Measurements from ENCODE around the gene KCNT1.

KCNT1 gene

GRCh38 chr9:135759676-135760300, 57.8 kb downstream of the KCNT1 start:
- H3K4me3 ChIP-seq (ENCODE audit: low read depth, low read length): no peak overlapping the region
- TF ChIP-seq CTCF (IDR thresholded peaks at IDR 0.05; ENCODE audit: low read depth, low read length): no peak

- no peak overlapping the region for H3K4me3 ChIP-seq (ENCODE audit: low read depth, low read length)
- no peak for TF ChIP-seq CTCF (IDR thresholded peaks at IDR 0.05; ENCODE audit: low read depth, low read length)
These were observed 58.5 kb downstream of the KCNT1 start for GRCh38 chr9:135760465-135760864.

- no peak overlapping the region for H3K4me3 ChIP-seq (ENCODE audit: low read depth, low read length)
- no peak for TF ChIP-seq CTCF (IDR thresholded peaks at IDR 0.05; ENCODE audit: low read depth, low read length)
These were observed 59.3 kb downstream of the KCNT1 start for GRCh38 chr9:135761150-135761844.

GRCh38 chr9:135761845-135762168, 59.8 kb downstream of the KCNT1 start:
- no peak overlapping the region for H3K4me3 ChIP-seq (ENCODE audit: low read depth, low read length)
- TF ChIP-seq CTCF (IDR thresholded peaks at IDR 0.05; ENCODE audit: low read depth, low read length): no peak

DNA sequence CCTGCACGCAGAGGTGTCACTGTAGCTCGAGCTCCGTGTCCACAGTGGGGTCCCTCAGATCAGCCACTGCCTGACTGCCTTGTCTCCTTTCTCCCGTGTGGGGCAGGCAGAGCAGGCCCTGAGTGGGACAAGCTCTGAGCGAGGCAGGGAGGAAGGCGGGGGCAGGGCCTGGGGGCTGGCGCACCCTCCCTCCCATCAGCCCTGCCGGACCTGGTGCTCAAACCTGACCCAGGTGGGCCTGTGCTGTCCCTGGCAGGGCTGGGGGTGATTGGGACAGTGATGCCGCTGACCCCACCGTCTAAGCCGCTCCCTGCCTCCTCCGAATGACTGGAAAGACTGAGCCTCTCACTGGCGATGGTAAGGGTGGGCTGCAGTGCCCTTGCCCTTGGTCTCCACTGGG, 60.9 kb downstream of the KCNT1 start:
- TF ChIP-seq CTCF (IDR thresholded peaks at IDR 0.05; ENCODE audit: low read depth, low read length): no peak
- H3K4me3 ChIP-seq (ENCODE audit: low read depth, low read length): no peak overlapping the region

DNA sequence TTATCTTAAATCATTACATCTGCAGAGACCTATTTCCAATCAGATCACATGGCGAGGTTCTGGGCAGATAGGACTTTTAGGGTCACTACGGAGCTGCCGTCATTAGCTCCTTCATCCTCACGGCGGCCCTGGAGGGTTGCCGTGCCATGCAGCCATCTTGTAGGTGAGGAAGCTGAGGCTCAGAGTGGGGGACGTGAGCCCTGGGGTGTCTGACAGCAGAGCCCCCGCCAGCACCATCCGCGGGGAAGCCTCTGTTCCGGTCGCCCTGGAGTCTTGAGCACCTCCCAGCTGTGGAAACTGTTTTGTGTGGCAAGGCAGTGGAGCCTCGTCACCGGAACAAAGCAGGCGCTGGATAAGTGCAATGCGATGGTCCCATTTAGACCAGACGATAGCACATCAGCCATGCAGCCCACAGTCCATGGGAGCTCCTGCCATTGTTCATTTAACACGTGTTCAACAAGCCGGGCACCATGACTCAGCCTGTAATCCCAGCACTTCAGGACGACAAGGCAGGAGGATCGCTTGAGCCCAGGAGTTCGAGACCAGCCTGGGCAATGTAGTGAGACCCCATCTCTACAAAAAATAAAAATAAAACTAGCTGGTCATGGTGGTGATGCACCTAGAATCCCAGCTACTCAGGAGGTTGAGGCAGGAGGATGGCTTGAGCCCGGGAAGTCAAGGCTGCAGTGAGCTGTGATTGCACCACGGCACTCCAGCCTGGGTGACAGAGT, 61.9 kb downstream of the KCNT1 start:
- TF ChIP-seq CTCF (IDR thresholded peaks at IDR 0.05; ENCODE audit: low read depth, low read length): no peak
- no peak overlapping the region for H3K4me3 ChIP-seq (ENCODE audit: low read depth, low read length)

DNA sequence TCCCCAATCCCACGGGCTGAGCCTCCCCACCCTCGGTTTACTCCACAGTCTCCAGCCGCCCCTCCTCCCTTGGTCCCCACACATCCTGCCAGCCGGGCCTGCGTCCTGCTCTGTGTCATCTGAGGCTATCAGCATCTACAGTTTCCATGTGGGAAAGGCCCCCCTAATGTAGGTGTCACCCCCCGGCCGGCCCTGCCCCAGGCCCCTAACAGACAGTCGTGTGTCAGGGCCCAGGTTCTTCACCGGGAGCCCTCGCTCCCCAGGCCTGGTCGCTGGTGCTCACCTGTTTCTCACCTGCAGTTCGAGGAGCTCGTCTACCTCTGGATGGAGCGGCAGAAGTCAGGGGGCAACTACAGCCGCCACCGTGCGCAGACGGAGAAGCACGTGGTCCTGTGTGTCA, 62.7 kb downstream of the KCNT1 start:
- TF ChIP-seq CTCF (IDR thresholded peaks at IDR 0.05; ENCODE audit: low read depth, low read length): no peak
- H3K4me3 ChIP-seq (ENCODE audit: low read depth, low read length): no peak overlapping the region

Measured in WI38 (cell line).